Activated CD8-positive, alpha-beta T cell treated with anti-CD3 and anti-CD28 coated beads for 36 hours (primary cell): ENCODE measurements around the gene FKBP7. TPM values are rescaled to one million over a fixed set of nuclear protein-coding genes. Genes with fewer than 3 reads are reported as not detected.

Experiments
- ATAC-seq: fragments of 200-7000 bp; cut with Tn5 transposase; one replicate; pipeline ENCODE4 v1.10.0; 2021; ENCODE audit warnings: mild to moderate bottlenecking, moderate library complexity
- CTCF ChIA-PET: fragments of 350-600 bp; sonication (Branson Sonifier 250); formaldehyde crosslinking; loops from one replicate; lab custom pipeline; 2021; ENCODE audit warnings: antibody characterized with exemption; lab: Charles Lee
- POLR2A ChIA-PET: fragments of 350-600 bp; sonication (Branson Sonifier 250); formaldehyde crosslinking; loops from one replicate; lab custom pipeline; 2021; ENCODE audit warnings: antibody characterized with exemption; lab: Charles Lee
- DNase-seq: peaks from one replicate; pipeline ENCODE4 v3.0.0-alpha.2; 2020
- H3K27ac Mint-ChIP-seq: one replicate; pipeline ENCODE4 v1.8.0; 2021; ENCODE audit warnings: mild to moderate bottlenecking, mixed read lengths
- H3K27me3 Mint-ChIP-seq: one replicate; pipeline ENCODE4 v1.8.0; 2021; ENCODE audit warnings: mixed read lengths
- H3K36me3 Mint-ChIP-seq: one replicate; pipeline ENCODE4 v1.8.0; 2021; ENCODE audit warnings: low read depth, mixed read lengths
- H3K4me1 Mint-ChIP-seq: one replicate; pipeline ENCODE4 v1.8.0; 2021; ENCODE audit warnings: low read depth, mixed read lengths
- H3K4me3 Mint-ChIP-seq: one replicate; pipeline ENCODE4 v1.8.0; 2021; ENCODE audit warnings: mild to moderate bottlenecking, moderate library complexity, mixed read lengths
- H3K9me3 Mint-ChIP-seq: one replicate; pipeline ENCODE4 v1.8.0; 2021; ENCODE audit warnings: mixed read lengths
- CTCF ChIP-seq: fragments of 200-600 bp; IDR thresholded peaks from one replicate; pipeline ENCODE4 v1.8.0; 2022; ENCODE audit warnings: antibody characterized with exemption, mild to moderate bottlenecking
- intact Hi-C: fragments of 100-400 bp; cut with micrococcal nuclease; formaldehyde crosslinking; loops from one replicate; pipeline ENCODE4 v1.10.0; 2022
- total RNA-seq, 2 experiments: library from RNA; stranded (reverse); gene quantifications; one replicate each; pipeline ENCODE4 v1.2.3, GENCODE V29; 2021

Gene FKBP7
- total RNA-seq, 2 experiments from 2014 or later = 2.1 to 3.0 TPM

GRCh38 chr2:178449700-178450523 is 28.5 kb downstream of the FKBP7 start:
- Mint-ChIP-seq H3K9me3 (no peaks in the 10 kb centered on the region), H3K4me1 (peaks cover 29% of the 10 kb centered on the region), H3K27ac (peak overlapping the region; percentile 90), H3K36me3 (peaks cover 31% of the 10 kb centered on the region), H3K27me3 (peaks cover 1% of the 10 kb centered on the region), H3K4me3 (peak overlapping the region; percentile 87)
- POLR2A ChIA-PET = interaction anchor here (1.3 to 3.5 kb wide), 6 partner anchors 13 to 43 kb away, joined by 3 to 37 read pairs (median 4); no protein-coding TSS in a partner anchor
- TF ChIP-seq CTCF = no peak
- DNase-seq (no peak), ATAC-seq (no peak)
- CTCF ChIA-PET = interaction anchor here (1.3 to 2.9 kb wide), 6 partner anchors 31 to 338 kb away, joined by 3 to 22 read pairs (median 6); partner anchors contain the start of gene RBM45
- intact Hi-C loops = no loop called here

GRCh38 chr2:178448968-178449661 is 29.3 kb downstream of the FKBP7 start:
- H3K36me3 Mint-ChIP-seq = peaks cover 34% of the 10 kb centered on the region
- H3K4me1 Mint-ChIP-seq = peaks cover 30% of the 10 kb centered on the region
- peak overlapping the region; percentile 87 for H3K4me3 Mint-ChIP-seq
- DNase-seq (peak; percentile 5), ATAC-seq (no peak)
- peak overlapping the region; percentile 18 for H3K27ac Mint-ChIP-seq
- intact Hi-C loops = no loop called here
- ChIA-PET POLR2A (interaction anchor here (1.3 to 3.5 kb wide), 3 partner anchors 18 to 43 kb away, joined by 3 to 37 read pairs (median 7); no protein-coding TSS in a partner anchor), CTCF (interaction anchor here (1.1 to 2.9 kb wide), 6 partner anchors 20 to 337 kb away, joined by 3 to 22 read pairs (median 6); partner anchors contain the start of gene RBM45)
- H3K9me3 Mint-ChIP-seq = no peaks in the 10 kb centered on the region
- H3K27me3 Mint-ChIP-seq = no peaks in the 10 kb centered on the region
- TF ChIP-seq CTCF = no peak

GRCh38 chr2:178441426-178441825 is 37.0 kb downstream of the FKBP7 start:
- H3K9me3 Mint-ChIP-seq = no peaks in the 10 kb centered on the region
- peaks cover 37% of the 10 kb centered on the region for H3K36me3 Mint-ChIP-seq
- ChIA-PET CTCF (interaction anchor here (2.2 kb wide), 1 partner anchor 27 kb away, joined by 7 read pairs; no protein-coding TSS in a partner anchor), POLR2A (no interaction called here)
- intact Hi-C loops = no loop called here
- no peak overlapping the region for H3K27ac Mint-ChIP-seq
- DNase-seq (no peak), ATAC-seq (no peak)
- H3K4me1 Mint-ChIP-seq = peaks cover 6% of the 10 kb centered on the region
- H3K4me3 Mint-ChIP-seq = no peak overlapping the region
- no peaks in the 10 kb centered on the region for H3K27me3 Mint-ChIP-seq
- no peak for TF ChIP-seq CTCF

- CTCF ChIA-PET = interaction anchor here (1.6 kb wide), 1 partner anchor 22 kb away, joined by 7 read pairs; no protein-coding TSS in a partner anchor
- TF ChIP-seq CTCF = no peak
- POLR2A ChIA-PET = interaction anchor here (1.4 kb wide), 1 partner anchor 14 kb away, joined by 3 read pairs; the partner anchor contains the start of genes PJVK and PRKRA
- Mint-ChIP-seq H3K4me1 (no peaks in the 10 kb centered on the region), H3K36me3 (peaks cover 32% of the 10 kb centered on the region), H3K4me3 (no peak overlapping the region), H3K27me3 (no peaks in the 10 kb centered on the region), H3K27ac (no peak overlapping the region), H3K9me3 (no peaks in the 10 kb centered on the region)
- intact Hi-C loops = no loop called here
- DNase-seq (no peak), ATAC-seq (no peak)
These were observed 41.7 kb downstream of the FKBP7 start for GRCh38 chr2:178436662-178437061.
